ENCODE results near the gene MSI2.

The MSI2 gene

GRCh38 chr17:57557416-57557815, 301.1 kb downstream of the MSI2 start:
- no peak for DNase-seq

- DNase-seq = peak; percentile 63
Measured at GRCh38 chr17:57557834-57558681, 301.7 kb downstream of the MSI2 start.

- DNase-seq = no peak
Measured at GRCh38 chr17:57559226-57559625, 302.9 kb downstream of the MSI2 start.

- no peak for DNase-seq
Measured at GRCh38 chr17:57559634-57560318, 303.5 kb downstream of the MSI2 start.

GRCh38 chr17:57560319-57560705, 304.0 kb downstream of the MSI2 start:
- DNase-seq = no peak

- DNase-seq = no peak
Measured at GRCh38 chr17:57561072-57561861, 304.9 kb downstream of the MSI2 start.

GRCh38 chr17:57562184-57562698, 305.9 kb downstream of the MSI2 start:
- no peak for DNase-seq

- DNase-seq = no peak
Measured at GRCh38 chr17:57563958-57564357, 307.6 kb downstream of the MSI2 start.

GRCh38 chr17:57565176-57565575, 308.9 kb downstream of the MSI2 start:
- DNase-seq = no peak

GRCh38 chr17:57566721-57567120, 310.4 kb downstream of the MSI2 start:
- no peak for DNase-seq

GRCh38 chr17:57567251-57567650, 310.9 kb downstream of the MSI2 start:
- no peak for DNase-seq

- no peak for DNase-seq
Measured at GRCh38 chr17:57568340-57568739, 312.0 kb downstream of the MSI2 start.

GRCh38 chr17:57569021-57569420, 312.7 kb downstream of the MSI2 start:
- DNase-seq = no peak

GRCh38 chr17:57569853-57570252, 313.5 kb downstream of the MSI2 start:
- no peak for DNase-seq

- no peak for DNase-seq
Measured at GRCh38 chr17:57570724-57571344, 314.5 kb downstream of the MSI2 start.

GRCh38 chr17:57572062-57572461, 315.7 kb downstream of the MSI2 start:
- no peak for DNase-seq

GRCh38 chr17:57572600-57572999, 316.3 kb downstream of the MSI2 start:
- DNase-seq = no peak

- DNase-seq = no peak
Measured at GRCh38 chr17:57574040-57574513, 317.8 kb downstream of the MSI2 start.

- DNase-seq = no peak
Measured at GRCh38 chr17:57576744-57577143, 320.4 kb downstream of the MSI2 start.

GRCh38 chr17:57577751-57578607, 321.7 kb downstream of the MSI2 start:
- DNase-seq = no peak

- DNase-seq = no peak
Measured at GRCh38 chr17:57578608-57579225, 322.4 kb downstream of the MSI2 start.

Data from right kidney (tissue), 1 donor.